Stimulated activated naive B cell treated with anti-CD40 and anti-IgM and Interleukin-4, amounts not matched to agents 10 μg/mL and 1 μg/mL and 100 μg/mL, for 72 hours (primary cell): ENCODE measurements around the gene ACKR2.

Source experiments
- ATAC-seq, 2 donors: fragments of 150-1000 bp; cut with Tn5 transposase; replicated peaks; 2 replicates each; pipeline ENCODE4 v1.10.0; 2021; ENCODE audit warnings: moderate library complexity in 1 of 2
- DNase-seq: peaks from one replicate; pipeline ENCODE4 v3.0.0; 2021
- H3K27ac Mint-ChIP-seq: one replicate; pipeline ENCODE4 v1.8.0; 2022; ENCODE audit warnings: mild to moderate bottlenecking, mixed read lengths
- H3K27me3 Mint-ChIP-seq, 2 donors: one replicate each; pipeline ENCODE4 v1.8.0; 2022; ENCODE audit warnings: mixed read lengths in 2 of 2
- H3K36me3 Mint-ChIP-seq, 2 donors: one replicate each; pipeline ENCODE4 v1.8.0; 2022; ENCODE audit warnings: mixed read lengths in 2 of 2, mild to moderate bottlenecking in 1 of 2
- H3K4me1 Mint-ChIP-seq, 2 donors: one replicate each; pipeline ENCODE4 v1.8.0; 2022; ENCODE audit warnings: mixed read lengths in 2 of 2, mild to moderate bottlenecking in 1 of 2
- H3K4me3 Mint-ChIP-seq, 2 donors: one replicate each; pipeline ENCODE4 v1.8.0; 2022; ENCODE audit warnings: mild to moderate bottlenecking in 2 of 2, mixed read lengths in 2 of 2, moderate library complexity in 1 of 2
- H3K9me3 Mint-ChIP-seq, 2 donors: one replicate each; pipeline ENCODE4 v1.8.0; 2022; ENCODE audit warnings: mixed read lengths in 2 of 2, mild to moderate bottlenecking in 1 of 2

Gene ACKR2

GRCh38 chr3:42786631-42787030 is 22.6 kb upstream of the ACKR2 start:
- Mint-ChIP-seq H3K9me3 (no peaks in the 10 kb centered on the region), H3K4me1 (peaks cover 3 to 5% of the 10 kb centered on the region in 2 donors)
- no peak for DNase-seq

GRCh38 chr3:42790714-42791229 is 18.5 kb upstream of the ACKR2 start:
- peaks cover 3 to 11% of the 10 kb centered on the region in 2 donors for H3K4me1 Mint-ChIP-seq
- H3K27ac Mint-ChIP-seq: no peak overlapping the region
- no peaks in the 10 kb centered on the region for H3K9me3 Mint-ChIP-seq
- H3K4me3 Mint-ChIP-seq: no peak overlapping the region
- no peak for ATAC-seq
- H3K36me3 Mint-ChIP-seq: peaks cover 15 to 29% of the 10 kb centered on the region in 2 donors
- no peak for DNase-seq
- no peaks in the 10 kb centered on the region for H3K27me3 Mint-ChIP-seq

More at GRCh38 chr3:42786631-42787030, 22.6 kb upstream of the ACKR2 start:
- Mint-ChIP-seq H3K4me3 (no peak overlapping the region), H3K27me3 (no peaks in the 10 kb centered on the region), H3K27ac (no peak overlapping the region), H3K36me3 (peaks cover 17 to 29% of the 10 kb centered on the region in 2 donors)
- ATAC-seq: no peak

GRCh38 chr3:42795621-42796181 is 13.5 kb upstream of the ACKR2 start:
- no peak overlapping the region for H3K4me3 Mint-ChIP-seq
- DNase-seq (no peak), ATAC-seq (no peak)
- H3K4me1 Mint-ChIP-seq: peaks cover 7 to 32% of the 10 kb centered on the region in 2 donors
- H3K9me3 Mint-ChIP-seq: no peaks in the 10 kb centered on the region
- H3K27me3 Mint-ChIP-seq: no peaks in the 10 kb centered on the region
- no peak overlapping the region for H3K27ac Mint-ChIP-seq
- peaks cover 7 to 19% of the 10 kb centered on the region in 2 donors for H3K36me3 Mint-ChIP-seq

- H3K4me1 Mint-ChIP-seq: peaks cover 10 to 32% of the 10 kb centered on the region in 2 donors
- H3K36me3 Mint-ChIP-seq: peaks cover 5 to 22% of the 10 kb centered on the region in 2 donors
- H3K27me3 Mint-ChIP-seq: no peaks in the 10 kb centered on the region
- ATAC-seq (no peak), DNase-seq (no peak)
- no peak overlapping the region for H3K27ac Mint-ChIP-seq
- no peaks in the 10 kb centered on the region for H3K9me3 Mint-ChIP-seq
- H3K4me3 Mint-ChIP-seq: no peak overlapping the region
These were observed 12.8 kb upstream of the ACKR2 start for GRCh38 chr3:42796332-42796885.

GRCh38 chr3:42799376-42799775 is 9.9 kb upstream of the ACKR2 start:
- H3K27me3 Mint-ChIP-seq: no peaks in the 10 kb centered on the region
- no peak for ATAC-seq
- no peak overlapping the region for H3K27ac Mint-ChIP-seq
- H3K4me3 Mint-ChIP-seq: no peak overlapping the region
- peaks cover 2 to 12% of the 10 kb centered on the region in 2 donors for H3K36me3 Mint-ChIP-seq
- peaks cover 18 to 48% of the 10 kb centered on the region in 2 donors for H3K4me1 Mint-ChIP-seq
- no peaks in the 10 kb centered on the region for H3K9me3 Mint-ChIP-seq
- DNase-seq: no peak

GRCh38 chr3:42800251-42800650 is 9.0 kb upstream of the ACKR2 start:
- peaks cover 3% of the 10 kb centered on the region in 2 donors for H3K27me3 Mint-ChIP-seq
- no peaks in the 10 kb centered on the region for H3K9me3 Mint-ChIP-seq
- ATAC-seq (no peak), DNase-seq (no peak)
- H3K36me3 Mint-ChIP-seq: peaks cover 2 to 12% of the 10 kb centered on the region in 2 donors
- no peak overlapping the region for H3K27ac Mint-ChIP-seq
- peak overlapping the region in 1 of 2 donors; percentile 35 for H3K4me3 Mint-ChIP-seq
- peaks cover 19 to 47% of the 10 kb centered on the region in 2 donors for H3K4me1 Mint-ChIP-seq

- H3K4me3 Mint-ChIP-seq: no peak overlapping the region
- ATAC-seq (no peak), DNase-seq (no peak)
- H3K36me3 Mint-ChIP-seq: peaks cover 2 to 12% of the 10 kb centered on the region in 2 donors
- H3K9me3 Mint-ChIP-seq: no peaks in the 10 kb centered on the region
- H3K27me3 Mint-ChIP-seq: peaks cover 12% of the 10 kb centered on the region in 2 donors
- peaks cover 20 to 39% of the 10 kb centered on the region in 2 donors for H3K4me1 Mint-ChIP-seq
- no peak overlapping the region for H3K27ac Mint-ChIP-seq
These were observed 8.1 kb upstream of the ACKR2 start for GRCh38 chr3:42801048-42801620.

GRCh38 chr3:42801784-42802183 is 7.5 kb upstream of the ACKR2 start:
- Mint-ChIP-seq H3K9me3 (no peaks in the 10 kb centered on the region), H3K4me1 (peaks cover 17 to 33% of the 10 kb centered on the region in 2 donors), H3K4me3 (no peak overlapping the region), H3K36me3 (peaks cover 2 to 10% of the 10 kb centered on the region in 2 donors), H3K27ac (no peak overlapping the region), H3K27me3 (peaks cover 16 to 18% of the 10 kb centered on the region in 2 donors)
- ATAC-seq: no peak
- DNase-seq: no peak

- DNase-seq (no peak), ATAC-seq (no peak)
- Mint-ChIP-seq H3K4me1 (peaks cover 17 to 33% of the 10 kb centered on the region in 2 donors), H3K9me3 (no peaks in the 10 kb centered on the region), H3K36me3 (peaks cover 2 to 10% of the 10 kb centered on the region in 2 donors), H3K4me3 (peak overlapping the region; percentile 87 to 89), H3K27ac (no peak overlapping the region), H3K27me3 (peaks cover 21 to 22% of the 10 kb centered on the region in 2 donors)
These were observed 6.3 kb upstream of the ACKR2 start for GRCh38 chr3:42802876-42803413.

GRCh38 chr3:42803414-42804105 is 5.7 kb upstream of the ACKR2 start:
- Mint-ChIP-seq H3K4me1 (peaks cover 17 to 33% of the 10 kb centered on the region in 2 donors), H3K27me3 (peaks cover 21 to 22% of the 10 kb centered on the region in 2 donors), H3K27ac (peak overlapping the region; percentile 89), H3K4me3 (peak overlapping the region; percentile 87 to 89), H3K9me3 (no peaks in the 10 kb centered on the region), H3K36me3 (peaks cover 2 to 10% of the 10 kb centered on the region in 2 donors)
- ATAC-seq: peak; percentile 27 to 33
- DNase-seq: no peak

GRCh38 chr3:42804106-42804830 is 5.0 kb upstream of the ACKR2 start, which contains the start of gene HIGD1A:
Gene HIGD1A (minus strand): TSS chr3:42804490. CDS start chr3:42794253, 10,237 bp downstream.
- ATAC-seq: peak; percentile 99
- peaks cover 21 to 22% of the 10 kb centered on the region in 2 donors for H3K27me3 Mint-ChIP-seq
- peak within 1 kb of the TSS; percentile 89 for H3K27ac Mint-ChIP-seq
- H3K36me3 Mint-ChIP-seq: peaks cover 2 to 10% of the 10 kb centered on the region in 2 donors
- H3K9me3 Mint-ChIP-seq: no peaks in the 10 kb centered on the region
- H3K4me3 Mint-ChIP-seq: peak within 1 kb of the TSS; percentile 87 to 89
- peak; percentile 90 for DNase-seq
- H3K4me1 Mint-ChIP-seq: peaks cover 17 to 33% of the 10 kb centered on the region in 2 donors

- ATAC-seq (peak; percentile 8 to 12), DNase-seq (no peak)
- Mint-ChIP-seq H3K27ac (peak overlapping the region; percentile 89), H3K36me3 (peaks cover 2 to 10% of the 10 kb centered on the region in 2 donors), H3K4me1 (peaks cover 17 to 29% of the 10 kb centered on the region in 2 donors), H3K27me3 (peaks cover 21 to 22% of the 10 kb centered on the region in 2 donors), H3K9me3 (no peaks in the 10 kb centered on the region), H3K4me3 (peak overlapping the region; percentile 87 to 89)
These were observed 4.5 kb upstream of the ACKR2 start for GRCh38 chr3:42804831-42805132.

GRCh38 chr3:42805141-42805821 is 4.0 kb upstream of the ACKR2 start:
- H3K9me3 Mint-ChIP-seq: no peaks in the 10 kb centered on the region
- ATAC-seq: no peak
- H3K36me3 Mint-ChIP-seq: peaks cover 2 to 8% of the 10 kb centered on the region in 2 donors
- no peak for DNase-seq
- peaks cover 17 to 24% of the 10 kb centered on the region in 2 donors for H3K4me1 Mint-ChIP-seq
- peaks cover 21 to 22% of the 10 kb centered on the region in 2 donors for H3K27me3 Mint-ChIP-seq
- no peak overlapping the region for H3K27ac Mint-ChIP-seq
- peak overlapping the region; percentile 87 to 89 for H3K4me3 Mint-ChIP-seq
